ENCODE results near the gene RPS16. TPM values are rescaled to one million over a fixed set of nuclear protein-coding genes. Genes with fewer than 3 reads are reported as not detected.

The RPS16 gene
- total and polyA plus RNA-seq, 9 of the 15 experiments (the other 6 are each of a cell fraction or from before 2014, with no cell fraction given) = 82.6 to 3,671 (median 2,204) TPM

- TF ChIP-seq HDAC3 (IDR thresholded peaks at IDR 0.05; ENCODE audit: borderline replicate concordance, partially characterized antibody) = no peak
- TF ChIP-seq RNF2 (IDR thresholded peaks at IDR 0.05) = no peak
- TF ChIP-seq ETS2 (tag; IDR thresholded peaks at IDR 0.05; ENCODE audit: borderline replicate concordance, poor library complexity, severe bottlenecking) = no peak
- TF ChIP-seq E2F8 (IDR thresholded peaks at IDR 0.05; ENCODE audit: low read depth, partially characterized antibody) = no peak
- TF ChIP-seq USF1 (CRISPR knock-in tag; IDR thresholded peaks at IDR 0.05) = no peak
- TF ChIP-seq NCOA6 (IDR thresholded peaks at IDR 0.05) = no peak
- TF ChIP-seq CTBP1 (IDR thresholded peaks at IDR 0.05; ENCODE audit: borderline replicate concordance) = peak; percentile 60; the same call in 1 of the 2 replicates
- TF ChIP-seq ZNF253 (CRISPR knock-in tag; conservative IDR thresholded peaks at IDR 0.05) = no peak
- no peak for TF ChIP-seq ZNF609 (CRISPR knock-in tag; IDR thresholded peaks at IDR 0.05; ENCODE audit: borderline replicate concordance)
- TF ChIP-seq KLF6 (CRISPR knock-in tag; IDR thresholded peaks at IDR 0.05; ENCODE audit: borderline replicate concordance) = 0 out of 2 replicates have a peak, but pooled peaks have one; percentile 28
- TF ChIP-seq ZNF140 (CRISPR knock-in tag; IDR thresholded peaks at IDR 0.05) = no peak
- no peak for TF ChIP-seq FOXA3 (CRISPR knock-in tag; conservative IDR thresholded peaks at IDR 0.05 in 1 of 2, IDR thresholded peaks at IDR 0.05 in 1 of 2)
- no peak for TF ChIP-seq ESRRB (CRISPR knock-in tag; IDR thresholded peaks at IDR 0.05; ENCODE audit: borderline replicate concordance)
- TF ChIP-seq TCF7L2 (IDR thresholded peaks at IDR 0.05; ENCODE audit: low read depth, low read length) = no peak
- TF ChIP-seq CLOCK (CRISPR knock-in tag; IDR thresholded peaks at IDR 0.05; ENCODE audit: borderline replicate concordance) = no peak
Measured at GRCh38 chr19:39406656-39407409, 28.9 kb downstream of the RPS16 start, which contains the start of gene ZFP36 (continued).

All from K562 (cell line).